KMS-11 (cell line): Measurements from ENCODE around the gene RPRD1B.

Experiments
- H2AFZ ChIP-seq: fragments of 200-600 bp; sonication (generic); 2 replicates; pipeline ENCODE4 v1.6.1; 2016; ENCODE audit warnings: antibody characterized with exemption, mixed run types, low read depth
- H3K27ac ChIP-seq: fragments of 200-600 bp; sonication (generic); 2 replicates; pipeline ENCODE4 v1.6.1; 2016; ENCODE audit warnings: mild to moderate bottlenecking, mixed run types
- H3K27me3 ChIP-seq: fragments of 200-600 bp; sonication (generic); 2 replicates; pipeline ENCODE4 v1.6.1; 2017; ENCODE audit warnings: mild to moderate bottlenecking, low read depth, mixed run types, moderate library complexity; ENCODE audit not compliant: insufficient read depth
- H3K36me3 ChIP-seq: fragments of 200-600 bp; sonication (generic); 2 replicates; pipeline ENCODE4 v1.6.1; 2017; ENCODE audit warnings: mild to moderate bottlenecking, mixed run types; ENCODE audit not compliant: insufficient read depth
- H3K4me1 ChIP-seq: fragments of 200-600 bp; sonication (generic); 2 replicates; pipeline ENCODE4 v1.6.1; 2016; ENCODE audit warnings: mild to moderate bottlenecking, low read depth, mixed run types; ENCODE audit not compliant: poor library complexity, severe bottlenecking
- H3K4me2 ChIP-seq: fragments of 200-600 bp; sonication (generic); 2 replicates; pipeline ENCODE4 v1.7.0; 2016; ENCODE audit warnings: mild to moderate bottlenecking, mixed run types
- H3K4me3 ChIP-seq: fragments of 200-600 bp; sonication (generic); IDR thresholded peaks from 2 replicates; pipeline ENCODE4 v1.6.1; 2017; ENCODE audit warnings: low read depth, low read length, mixed read lengths; ENCODE audit not compliant: insufficient read depth
- H3K79me2 ChIP-seq: fragments of 200-600 bp; sonication (generic); 2 replicates; pipeline ENCODE4 v1.6.1; 2016; ENCODE audit warnings: low read depth, mixed run types; ENCODE audit not compliant: insufficient read depth
- H3K9ac ChIP-seq: fragments of 200-600 bp; sonication (generic); 2 replicates; pipeline ENCODE4 v1.6.1; 2016; ENCODE audit warnings: mild to moderate bottlenecking, mixed run types
- H4K20me1 ChIP-seq: fragments of 200-600 bp; sonication (generic); 2 replicates; pipeline ENCODE4 v1.6.1; 2016; ENCODE audit warnings: mild to moderate bottlenecking, mixed run types; ENCODE audit not compliant: insufficient read depth
- TF ChIP-seq, protein P1 (sequence below): fragments of 200-600 bp; sonication (generic); conservative IDR thresholded peaks from 2 replicates; pipeline ENCODE4 v1.6.1; 2017; ENCODE audit warnings: low read depth, mild to moderate bottlenecking, antibody characterized with exemption, low read length, moderate library complexity, mixed read lengths

RPRD1B gene

DNA sequence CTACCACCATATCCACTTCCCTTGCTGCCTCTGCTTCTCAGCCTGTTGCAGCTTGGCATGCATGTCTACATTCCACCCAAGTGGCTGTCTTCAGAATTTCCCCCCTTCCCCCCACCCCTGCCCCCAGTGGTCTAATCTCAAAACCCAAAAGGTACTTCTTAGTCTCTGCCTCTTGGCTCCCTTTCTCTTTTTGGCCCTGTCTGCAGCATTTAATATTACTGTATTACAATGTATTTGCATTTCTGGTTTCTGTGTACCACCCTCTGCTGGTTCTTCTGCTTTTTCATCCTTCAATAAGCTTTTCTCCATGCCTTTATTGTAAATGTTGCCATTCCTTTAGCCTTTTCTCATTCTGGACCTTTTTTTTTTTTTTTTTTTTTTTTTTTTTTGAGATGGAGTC, 43.0 kb downstream of the RPRD1B start:
- H3K36me3 ChIP-seq, result no peaks in the 10 kb centered on the region; the same call in 1 of the 2 replicates
- H3K27me3 ChIP-seq, result no peaks in the 10 kb centered on the region
- no peak overlapping the region for H3K4me3 ChIP-seq
- no peaks in the 10 kb centered on the region for H3K4me1 ChIP-seq
- H3K27ac ChIP-seq, result no peak overlapping the region
- H4K20me1 ChIP-seq, result no peaks in the 10 kb centered on the region
- TF ChIP-seq, protein P1, sequence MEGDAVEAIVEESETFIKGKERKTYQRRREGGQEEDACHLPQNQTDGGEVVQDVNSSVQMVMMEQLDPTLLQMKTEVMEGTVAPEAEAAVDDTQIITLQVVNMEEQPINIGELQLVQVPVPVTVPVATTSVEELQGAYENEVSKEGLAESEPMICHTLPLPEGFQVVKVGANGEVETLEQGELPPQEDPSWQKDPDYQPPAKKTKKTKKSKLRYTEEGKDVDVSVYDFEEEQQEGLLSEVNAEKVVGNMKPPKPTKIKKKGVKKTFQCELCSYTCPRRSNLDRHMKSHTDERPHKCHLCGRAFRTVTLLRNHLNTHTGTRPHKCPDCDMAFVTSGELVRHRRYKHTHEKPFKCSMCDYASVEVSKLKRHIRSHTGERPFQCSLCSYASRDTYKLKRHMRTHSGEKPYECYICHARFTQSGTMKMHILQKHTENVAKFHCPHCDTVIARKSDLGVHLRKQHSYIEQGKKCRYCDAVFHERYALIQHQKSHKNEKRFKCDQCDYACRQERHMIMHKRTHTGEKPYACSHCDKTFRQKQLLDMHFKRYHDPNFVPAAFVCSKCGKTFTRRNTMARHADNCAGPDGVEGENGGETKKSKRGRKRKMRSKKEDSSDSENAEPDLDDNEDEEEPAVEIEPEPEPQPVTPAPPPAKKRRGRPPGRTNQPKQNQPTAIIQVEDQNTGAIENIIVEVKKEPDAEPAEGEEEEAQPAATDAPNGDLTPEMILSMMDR, result no peak
- peaks cover 13% of the 10 kb centered on the region; the same call in 1 of the 2 replicates for H3K79me2 ChIP-seq
- no peak overlapping the region for H3K9ac ChIP-seq
- no peak overlapping the region for H3K4me2 ChIP-seq
- H2AFZ ChIP-seq, result no peak overlapping the region

- Histone ChIP-seq H3K9ac (no peak overlapping the region), H3K4me3 (no peak overlapping the region), H3K4me1 (no peaks in the 10 kb centered on the region), H3K4me2 (no peak overlapping the region), H3K27ac (no peak overlapping the region), H3K27me3 (no peaks in the 10 kb centered on the region), H2AFZ (no peak overlapping the region), H3K79me2 (peaks cover 13% of the 10 kb centered on the region; the same call in 1 of the 2 replicates), H4K20me1 (no peaks in the 10 kb centered on the region; the same call in 1 of the 2 replicates), H3K36me3 (peaks cover 7% of the 10 kb centered on the region; the same call in 1 of the 2 replicates)
- TF ChIP-seq, protein P1, result no peak
These were observed 44.5 kb downstream of the RPRD1B start for GRCh38 chr20:38078084-38078483.

DNA sequence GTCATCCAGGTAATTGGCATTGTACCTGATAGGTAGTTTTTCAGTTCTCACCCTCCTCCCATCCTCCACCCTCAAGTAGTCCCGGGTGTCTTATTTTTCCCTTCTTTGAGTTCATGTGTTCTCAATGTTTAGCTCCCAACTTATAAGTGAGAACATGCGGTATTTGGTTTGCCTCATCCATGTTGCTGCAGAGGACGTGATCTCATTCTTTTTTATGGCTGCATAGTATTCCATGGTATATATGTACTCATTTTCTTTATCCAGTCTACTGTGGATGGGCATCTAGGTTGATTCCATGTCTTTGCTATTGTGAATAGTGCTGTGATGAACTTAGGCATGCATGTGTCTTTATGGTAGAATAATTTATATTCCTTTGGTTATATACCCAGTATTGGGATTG, 45.8 kb downstream of the RPRD1B start:
- H3K36me3 ChIP-seq, result peaks cover 9% of the 10 kb centered on the region; the same call in 1 of the 2 replicates
- TF ChIP-seq, protein P1, result no peak
- H3K27ac ChIP-seq, result no peak overlapping the region
- H3K4me1 ChIP-seq, result no peaks in the 10 kb centered on the region
- H3K9ac ChIP-seq, result no peak overlapping the region
- H4K20me1 ChIP-seq, result no peaks in the 10 kb centered on the region; the same call in 1 of the 2 replicates
- peaks cover 13% of the 10 kb centered on the region; the same call in 1 of the 2 replicates for H3K79me2 ChIP-seq
- H3K4me3 ChIP-seq, result no peak overlapping the region
- no peak overlapping the region for H3K4me2 ChIP-seq
- H2AFZ ChIP-seq, result no peak overlapping the region
- no peaks in the 10 kb centered on the region for H3K27me3 ChIP-seq

DNA sequence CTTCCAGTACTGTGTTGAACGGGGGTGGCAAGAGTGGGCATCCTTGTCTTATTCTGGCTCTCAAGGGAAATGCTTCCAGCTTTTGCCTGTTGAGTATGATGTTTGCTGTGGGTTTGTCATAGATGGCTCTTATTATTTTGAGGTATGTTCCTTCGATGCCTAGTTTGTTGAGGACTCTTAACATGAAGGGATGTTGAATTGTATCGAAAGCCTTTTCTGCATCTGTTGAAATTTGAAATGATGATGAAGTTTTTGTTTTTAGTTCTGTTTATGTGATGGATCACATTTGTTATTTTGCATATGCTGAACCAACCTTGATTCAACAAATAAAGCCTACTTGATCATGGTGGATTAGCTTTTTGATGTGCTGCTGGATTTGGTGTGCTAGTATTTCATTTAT, 48.0 kb downstream of the RPRD1B start:
- no peak overlapping the region for H3K4me2 ChIP-seq
- peaks cover 9% of the 10 kb centered on the region; the same call in 1 of the 2 replicates for H3K36me3 ChIP-seq
- H3K4me1 ChIP-seq, result no peaks in the 10 kb centered on the region

More for the DNA sequence above, 48.0 kb downstream of the RPRD1B start:
- Histone ChIP-seq H4K20me1 (no peaks in the 10 kb centered on the region; the same call in 1 of the 2 replicates), H3K27ac (no peak overlapping the region), H3K9ac (no peak overlapping the region), H3K79me2 (peaks cover 13% of the 10 kb centered on the region; the same call in 1 of the 2 replicates), H2AFZ (no peak overlapping the region), H3K4me3 (no peak overlapping the region), H3K27me3 (no peaks in the 10 kb centered on the region)
- TF ChIP-seq, protein P1, result no peak
